ENCODE measurements around the gene ADAMTS2.

Gene ADAMTS2

GRCh38 chr5:179176571-179177230 is 168.6 kb downstream of the ADAMTS2 start:
- no peak overlapping the region for H3K27ac ChIP-seq
- TF ChIP-seq CTCF (conservative IDR thresholded peaks at IDR 0.05): no peak

- no peak for TF ChIP-seq CTCF (conservative IDR thresholded peaks at IDR 0.05)
- no peak overlapping the region for H3K27ac ChIP-seq
Measured at GRCh38 chr5:179176166-179176565, 169.1 kb downstream of the ADAMTS2 start.

- H3K27ac ChIP-seq: no peak overlapping the region
- TF ChIP-seq CTCF (conservative IDR thresholded peaks at IDR 0.05): no peak
Measured at GRCh38 chr5:179171816-179172745, 173.2 kb downstream of the ADAMTS2 start.

GRCh38 chr5:179171251-179171815 is 173.9 kb downstream of the ADAMTS2 start:
- no peak for TF ChIP-seq CTCF (conservative IDR thresholded peaks at IDR 0.05)
- no peak overlapping the region for H3K27ac ChIP-seq

- TF ChIP-seq CTCF (conservative IDR thresholded peaks at IDR 0.05): no peak
- no peak overlapping the region for H3K27ac ChIP-seq
Measured at GRCh38 chr5:179170606-179171005, 174.7 kb downstream of the ADAMTS2 start.

- TF ChIP-seq CTCF (conservative IDR thresholded peaks at IDR 0.05): no peak
- no peak overlapping the region for H3K27ac ChIP-seq
Measured at GRCh38 chr5:179169836-179170235, 175.4 kb downstream of the ADAMTS2 start.

GRCh38 chr5:179168664-179169063 is 176.6 kb downstream of the ADAMTS2 start:
- H3K27ac ChIP-seq: no peak overlapping the region
- no peak for TF ChIP-seq CTCF (conservative IDR thresholded peaks at IDR 0.05)

Measured in VCaP (cell line).